Esophagus squamous epithelium (tissue), 5 donors: ENCODE measurements around the gene LYPD5. TPM values are rescaled to one million over a fixed set of nuclear protein-coding genes. Genes with fewer than 3 reads are reported as not detected.

Experiments used
- DNase-seq: peaks from one replicate; lab custom pipeline; 2025; lab: John Stamatoyannopoulos, UW
- H3K27ac ChIP-seq, 4 donors: fragments of 200-600 bp; sonication (generic); one replicate each; pipeline ENCODE4 v1.5.1; 2016 to 2019; ENCODE audit warnings: mild to moderate bottlenecking in 1 of 4
- H3K27me3 ChIP-seq, 4 donors: fragments of 200-600 bp; sonication (generic); 1 replicate in 3 of 4; 2 replicates in 1 of 4; pipeline versions ENCODE4 v1.5.1 to v1.6.0; 2017 to 2021; ENCODE audit warnings: antibody characterized with exemption in 1 of 4
- H3K36me3 ChIP-seq, 3 donors: fragments of 200-600 bp; sonication (generic); one replicate each; pipeline ENCODE4 v1.5.1; 2016 to 2019
- H3K4me1 ChIP-seq, 3 donors: fragments of 200-600 bp; sonication (generic); one replicate each; pipeline ENCODE4 v1.5.1; 2017 to 2019
- H3K4me3 ChIP-seq, 4 donors: fragments of 200-600 bp; sonication (generic); 1 replicate in 3 of 4; 2 replicates in 1 of 4; pipeline ENCODE4 v1.5.1; 2016 to 2019; ENCODE audit warnings: mild to moderate bottlenecking in 2 of 4, moderate library complexity in 1 of 4
- H3K9me3 ChIP-seq, 3 donors: fragments of 200-600 bp; sonication (generic); one replicate each; pipeline ENCODE4 v1.5.1; 2016 to 2019
- POLR2A ChIP-seq, 4 donors: fragments of 450-650 bp; IDR thresholded peaks; one replicate each; pipeline ENCODE4 v1.6.1; 2017; ENCODE audit warnings: antibody characterized with exemption in 4 of 4, mild to moderate bottlenecking in 4 of 4, moderate library complexity in 3 of 4
- WGBS, 2 donors: methylation state at CpG; one replicate each; pipeline ENCODE4 v1.1.5; 2018; 5-methylcytosine and 5-hydroxymethylcytosine counted together
- intact Hi-C: fragments of 100-400 bp; cut with DNase I; formaldehyde crosslinking; loops from one replicate; pipeline ENCODE4 v1.15.0; 2022
- total RNA-seq, 4 donors: library from RNA; depleted of rRNA; stranded (reverse); fragments of >200 nt; gene quantifications; one replicate each; pipeline ENCODE4 v1.1.0, GENCODE V29; 2016
- TF ChIP-seq, protein P1 (sequence below), 6 experiments: fragments of 450-650 bp in 4 of 6; fragments of 200-600 bp in 2 of 6; sonication (generic) in 2 of 6; IDR thresholded peaks; one replicate each; pipeline ENCODE4 v1.5.1; 2016 to 2019; ENCODE audit warnings: antibody characterized with exemption in 6 of 6, mild to moderate bottlenecking in 4 of 6, moderate library complexity in 4 of 6
- donor health status: DM: yes; HTN: yes; CAD: no.

LYPD5 gene
- total RNA-seq, 4 donors from 2014 or later, result 9.9 to 32.0 (median 22.4) TPM

DNA sequence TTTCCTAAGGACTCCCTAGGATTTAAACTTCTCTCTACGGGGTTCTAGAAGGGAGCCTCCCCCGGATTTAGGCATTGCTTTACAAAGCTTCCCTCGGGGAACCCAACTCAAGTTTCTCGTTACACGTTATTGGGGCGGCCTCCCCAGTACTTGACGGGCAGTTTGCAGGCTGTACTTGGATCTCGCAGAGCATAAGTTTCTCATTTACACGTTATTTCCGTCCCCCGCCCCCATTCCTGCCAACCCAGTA lies 48.1 kb downstream of the LYPD5 start:
- no peak for TF ChIP-seq POLR2A (IDR thresholded peaks at IDR 0.05)
- TF ChIP-seq, protein P1, sequence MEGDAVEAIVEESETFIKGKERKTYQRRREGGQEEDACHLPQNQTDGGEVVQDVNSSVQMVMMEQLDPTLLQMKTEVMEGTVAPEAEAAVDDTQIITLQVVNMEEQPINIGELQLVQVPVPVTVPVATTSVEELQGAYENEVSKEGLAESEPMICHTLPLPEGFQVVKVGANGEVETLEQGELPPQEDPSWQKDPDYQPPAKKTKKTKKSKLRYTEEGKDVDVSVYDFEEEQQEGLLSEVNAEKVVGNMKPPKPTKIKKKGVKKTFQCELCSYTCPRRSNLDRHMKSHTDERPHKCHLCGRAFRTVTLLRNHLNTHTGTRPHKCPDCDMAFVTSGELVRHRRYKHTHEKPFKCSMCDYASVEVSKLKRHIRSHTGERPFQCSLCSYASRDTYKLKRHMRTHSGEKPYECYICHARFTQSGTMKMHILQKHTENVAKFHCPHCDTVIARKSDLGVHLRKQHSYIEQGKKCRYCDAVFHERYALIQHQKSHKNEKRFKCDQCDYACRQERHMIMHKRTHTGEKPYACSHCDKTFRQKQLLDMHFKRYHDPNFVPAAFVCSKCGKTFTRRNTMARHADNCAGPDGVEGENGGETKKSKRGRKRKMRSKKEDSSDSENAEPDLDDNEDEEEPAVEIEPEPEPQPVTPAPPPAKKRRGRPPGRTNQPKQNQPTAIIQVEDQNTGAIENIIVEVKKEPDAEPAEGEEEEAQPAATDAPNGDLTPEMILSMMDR (IDR thresholded peaks at IDR 0.05), result no peak
- peak overlapping the region; percentile 96 to 99 (median 98) for H3K27ac ChIP-seq
- H3K27me3 ChIP-seq, result no peaks in the 10 kb centered on the region
- DNase-seq, result no peak
- 0 to 1% methylated on average over 10 of the region's 11 CpGs for WGBS, 2 donors
- intact Hi-C loops, result no loop called here
- H3K4me1 ChIP-seq, result peaks cover 35 to 94% (median 51%) of the 10 kb centered on the region in 3 donors
- H3K36me3 ChIP-seq, result peaks cover 8 to 23% (median 16%) of the 10 kb centered on the region in 3 donors
- H3K9me3 ChIP-seq, result no peaks in the 10 kb centered on the region
- H3K4me3 ChIP-seq, result peak overlapping the region; percentile 60 to 78 (median 68)

DNA sequence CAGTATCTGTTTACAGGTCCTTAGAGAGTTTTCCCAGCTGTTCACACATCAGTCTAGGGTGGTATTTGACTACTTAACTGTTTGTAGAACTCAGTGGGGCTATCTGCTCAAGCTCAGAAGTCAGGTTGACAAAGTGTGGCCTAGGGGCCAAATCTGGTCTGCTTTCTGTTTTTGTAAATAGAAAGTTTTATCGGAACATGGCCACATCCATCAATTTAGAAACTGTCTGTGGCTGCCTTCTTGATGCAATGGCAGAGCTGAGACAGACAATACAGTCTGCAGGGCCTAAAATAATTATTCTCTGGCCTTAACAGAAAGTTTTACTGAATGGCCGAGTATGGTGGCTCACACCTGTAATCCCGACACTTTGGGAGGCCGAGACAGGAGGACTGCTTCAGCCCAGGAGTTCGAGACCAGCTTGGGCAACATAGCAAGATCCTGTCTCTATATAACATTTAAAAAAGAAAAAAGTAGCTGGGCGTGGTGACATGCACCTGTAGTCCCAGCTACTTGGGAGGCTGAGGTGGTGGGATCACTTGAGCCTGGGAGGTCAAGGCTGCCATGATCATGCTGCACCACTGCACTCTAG lies 49.9 kb downstream of the LYPD5 start:
- intact Hi-C loops, result no loop called here
- Histone ChIP-seq H3K27ac (peak overlapping the region; percentile 22 to 99 (median 97)), H3K27me3 (no peaks in the 10 kb centered on the region), H3K4me1 (peaks cover 27 to 80% (median 41%) of the 10 kb centered on the region in 3 donors), H3K36me3 (peaks cover 16 to 41% (median 23%) of the 10 kb centered on the region in 3 donors), H3K9me3 (no peaks in the 10 kb centered on the region), H3K4me3 (no peak overlapping the region)
- DNase-seq, result no peak
- WGBS, 2 donors, result 58 to 78% methylated on average over 3 to 6 of the region's 6 CpGs
- no peak for TF ChIP-seq POLR2A (IDR thresholded peaks at IDR 0.05)
- TF ChIP-seq, protein P1 (IDR thresholded peaks at IDR 0.05), result no peak

DNA sequence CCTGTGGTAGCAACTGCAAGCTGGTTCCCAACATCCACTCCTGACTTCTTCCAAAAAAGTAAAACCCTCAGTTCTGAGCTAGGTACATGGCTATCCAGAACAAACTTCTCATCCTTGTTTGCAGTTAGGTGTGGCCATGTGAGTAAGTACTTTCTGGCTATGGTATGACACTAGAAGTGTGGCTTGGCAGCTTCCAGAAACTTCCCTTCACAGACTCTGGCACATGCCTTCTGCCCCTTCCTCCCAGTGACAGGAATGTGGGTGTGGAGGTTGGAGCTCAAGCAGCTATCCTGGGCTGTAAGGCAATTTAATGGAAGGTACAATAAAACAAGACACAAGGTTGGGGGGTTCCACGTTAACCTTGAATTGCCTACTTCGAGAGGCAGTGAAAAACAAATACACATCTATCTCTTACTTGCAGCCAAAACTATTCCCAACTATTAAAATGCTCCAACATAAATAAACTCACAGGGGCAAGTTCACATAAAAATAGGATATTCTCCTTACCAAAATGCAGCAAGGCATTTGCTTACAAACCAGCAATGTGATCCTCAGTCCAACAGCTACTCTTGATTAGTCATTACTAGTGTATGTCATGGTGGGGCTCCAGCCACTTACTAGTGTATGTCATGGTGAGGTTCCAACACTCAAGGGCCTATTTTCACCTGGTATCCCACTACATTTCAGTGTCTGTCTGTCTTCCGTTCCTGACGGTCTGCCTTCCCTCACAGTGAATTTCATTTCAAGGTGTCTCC lies 50.6 kb downstream of the LYPD5 start:
- 69 to 94% methylated on average over 4 of the region's 4 CpGs for WGBS, 2 donors

DNA sequence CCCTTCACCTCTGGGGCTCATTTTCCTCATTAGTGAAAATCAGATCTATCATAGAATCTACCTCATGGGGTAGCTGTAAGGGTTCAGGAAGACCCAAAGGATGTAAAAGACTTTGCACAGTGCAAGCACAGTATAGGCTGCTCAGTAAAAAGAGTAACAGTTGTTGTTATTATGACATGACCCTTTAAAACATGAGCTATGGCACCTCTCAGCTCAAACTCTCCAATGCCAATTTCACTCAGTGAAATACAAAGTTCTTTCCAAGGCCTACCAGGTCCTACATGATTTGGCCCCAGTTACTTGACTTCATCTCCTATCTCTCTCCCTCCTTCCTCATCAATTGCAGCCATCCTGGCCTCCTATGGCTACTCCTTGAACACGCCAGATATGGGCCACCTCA lies 52.3 kb downstream of the LYPD5 start:
- Histone ChIP-seq H3K9me3 (no peaks in the 10 kb centered on the region), H3K27me3 (no peaks in the 10 kb centered on the region), H3K4me1 (peaks cover 16 to 64% (median 30%) of the 10 kb centered on the region in 3 donors), H3K4me3 (no peak overlapping the region), H3K27ac (peak overlapping the region in 3 of 4 donors; percentile 22 to 56 (median 37)), H3K36me3 (peaks cover 16 to 64% (median 35%) of the 10 kb centered on the region in 3 donors)
- no peak for DNase-seq
- 100% methylated on average over 1 of the region's 1 CpG for WGBS, 2 donors
- TF ChIP-seq, protein P1 (IDR thresholded peaks at IDR 0.05), result no peak
- no peak for TF ChIP-seq POLR2A (IDR thresholded peaks at IDR 0.05)
- intact Hi-C loops, result loop anchor here (5.0 kb wide), 1 partner anchor 32 kb away; the partner anchor contains the start of gene KCNN4

More for the DNA sequence above, 50.6 kb downstream of the LYPD5 start:
- Histone ChIP-seq H3K4me3 (no peak overlapping the region), H3K27me3 (no peaks in the 10 kb centered on the region), H3K27ac (peak overlapping the region; percentile 22 to 99 (median 97)), H3K36me3 (peaks cover 16 to 49% (median 30%) of the 10 kb centered on the region in 3 donors), H3K4me1 (peaks cover 20 to 72% (median 38%) of the 10 kb centered on the region in 3 donors), H3K9me3 (no peaks in the 10 kb centered on the region)
- TF ChIP-seq POLR2A (IDR thresholded peaks at IDR 0.05), result no peak
- TF ChIP-seq, protein P1 (IDR thresholded peaks at IDR 0.05), result no peak
- no peak for DNase-seq
- intact Hi-C loops, result no loop called here

DNA sequence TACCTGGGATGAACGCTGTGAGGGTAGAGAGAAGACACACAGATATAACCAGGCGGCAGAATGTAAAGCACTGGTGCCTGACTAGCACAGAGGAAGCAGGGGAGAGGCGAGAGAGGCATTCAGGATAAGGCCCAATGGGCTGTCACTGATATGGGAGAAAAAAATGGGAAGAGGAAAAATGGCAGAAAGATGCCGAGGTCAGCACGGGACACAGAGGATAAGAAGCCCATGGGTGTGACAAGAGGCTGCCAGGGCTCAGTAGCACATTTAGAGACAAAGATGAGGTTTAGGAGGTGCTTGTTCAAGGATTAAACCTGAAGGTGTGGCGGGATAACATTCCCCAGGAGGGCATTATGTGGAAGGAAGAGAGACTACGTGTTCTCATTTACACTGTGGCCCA lies 53.1 kb downstream of the LYPD5 start:
- WGBS, 2 donors, result 68 to 77% methylated on average over 7 of the region's 7 CpGs
- peaks cover 16 to 71% (median 39%) of the 10 kb centered on the region in 3 donors for H3K36me3 ChIP-seq
- TF ChIP-seq, protein P1 (IDR thresholded peaks at IDR 0.05), result no peak
- no peak for TF ChIP-seq POLR2A (IDR thresholded peaks at IDR 0.05)
- intact Hi-C loops, result loop anchor here (5.0 kb wide), 1 partner anchor 33 kb away; the partner anchor contains the start of gene KCNN4
- DNase-seq, result no peak
- no peak overlapping the region for H3K4me3 ChIP-seq
- H3K27ac ChIP-seq, result peak overlapping the region in 3 of 4 donors; percentile 22 to 56 (median 37)
- peaks cover 16 to 64% (median 30%) of the 10 kb centered on the region in 3 donors for H3K4me1 ChIP-seq
- no peaks in the 10 kb centered on the region for H3K27me3 ChIP-seq
- no peaks in the 10 kb centered on the region for H3K9me3 ChIP-seq
